ENCODE results near the gene ZDHHC11B.
"Not testable (repeated sequence)": the region's sequence is repeated elsewhere in the genome, so short reads cannot be mapped to it uniquely, and the experiment has no call there.

- TF ChIP-seq, protein P1, sequence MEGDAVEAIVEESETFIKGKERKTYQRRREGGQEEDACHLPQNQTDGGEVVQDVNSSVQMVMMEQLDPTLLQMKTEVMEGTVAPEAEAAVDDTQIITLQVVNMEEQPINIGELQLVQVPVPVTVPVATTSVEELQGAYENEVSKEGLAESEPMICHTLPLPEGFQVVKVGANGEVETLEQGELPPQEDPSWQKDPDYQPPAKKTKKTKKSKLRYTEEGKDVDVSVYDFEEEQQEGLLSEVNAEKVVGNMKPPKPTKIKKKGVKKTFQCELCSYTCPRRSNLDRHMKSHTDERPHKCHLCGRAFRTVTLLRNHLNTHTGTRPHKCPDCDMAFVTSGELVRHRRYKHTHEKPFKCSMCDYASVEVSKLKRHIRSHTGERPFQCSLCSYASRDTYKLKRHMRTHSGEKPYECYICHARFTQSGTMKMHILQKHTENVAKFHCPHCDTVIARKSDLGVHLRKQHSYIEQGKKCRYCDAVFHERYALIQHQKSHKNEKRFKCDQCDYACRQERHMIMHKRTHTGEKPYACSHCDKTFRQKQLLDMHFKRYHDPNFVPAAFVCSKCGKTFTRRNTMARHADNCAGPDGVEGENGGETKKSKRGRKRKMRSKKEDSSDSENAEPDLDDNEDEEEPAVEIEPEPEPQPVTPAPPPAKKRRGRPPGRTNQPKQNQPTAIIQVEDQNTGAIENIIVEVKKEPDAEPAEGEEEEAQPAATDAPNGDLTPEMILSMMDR (IDR thresholded peaks at IDR 0.05) = not testable (repeated sequence)
- TF ChIP-seq POLR2A, POLR2AphosphoS5 (IDR thresholded peaks at IDR 0.05): not testable (repeated sequence)
Measured at GRCh38 chr5:706127-706526, 78.4 kb downstream of the ZDHHC11B start.
